ENCODE measurements around the gene TLR5. TPM values are rescaled to one million over a fixed set of nuclear protein-coding genes. Genes with fewer than 3 reads are reported as not detected.

Gene TLR5
- total and polyA plus RNA-seq, 2 experiments from 2014 or later: 1.5 to 1.9 TPM

GRCh38 chr1:223095870-223096269 is 47.2 kb downstream of the TLR5 start:
- Histone ChIP-seq H3K9me2 (replicated peaks; ENCODE audit: insufficient read depth) (no peaks in the 10 kb centered on the region), H3K4me2 (no peak overlapping the region), H4K20me1 (ENCODE audit: insufficient read depth, poor library complexity, severe bottlenecking) (no peaks in the 10 kb centered on the region), H3K27me3 (no peaks in the 10 kb centered on the region), H2AFZ (no peak overlapping the region), H3K27ac (no peak overlapping the region), H3K79me2 (no peaks in the 10 kb centered on the region), H3K36me3 (replicated peaks; ENCODE audit: insufficient read depth, low read depth) (no peaks in the 10 kb centered on the region), H3K4me1 (ENCODE audit: insufficient read depth) (no peaks in the 10 kb centered on the region), H3K4me3 (no peak overlapping the region), H3K9me3 (ENCODE audit: low read depth) (no peaks in the 10 kb centered on the region)
- no peak for TF ChIP-seq EZH2 (IDR thresholded peaks at IDR 0.05; ENCODE audit: borderline replicate concordance)
- TF ChIP-seq EZH2phosphoT487 (IDR thresholded peaks at IDR 0.05; ENCODE audit: low read depth, severe bottlenecking, unreplicated experiment): no peak
- TF ChIP-seq, protein P1, sequence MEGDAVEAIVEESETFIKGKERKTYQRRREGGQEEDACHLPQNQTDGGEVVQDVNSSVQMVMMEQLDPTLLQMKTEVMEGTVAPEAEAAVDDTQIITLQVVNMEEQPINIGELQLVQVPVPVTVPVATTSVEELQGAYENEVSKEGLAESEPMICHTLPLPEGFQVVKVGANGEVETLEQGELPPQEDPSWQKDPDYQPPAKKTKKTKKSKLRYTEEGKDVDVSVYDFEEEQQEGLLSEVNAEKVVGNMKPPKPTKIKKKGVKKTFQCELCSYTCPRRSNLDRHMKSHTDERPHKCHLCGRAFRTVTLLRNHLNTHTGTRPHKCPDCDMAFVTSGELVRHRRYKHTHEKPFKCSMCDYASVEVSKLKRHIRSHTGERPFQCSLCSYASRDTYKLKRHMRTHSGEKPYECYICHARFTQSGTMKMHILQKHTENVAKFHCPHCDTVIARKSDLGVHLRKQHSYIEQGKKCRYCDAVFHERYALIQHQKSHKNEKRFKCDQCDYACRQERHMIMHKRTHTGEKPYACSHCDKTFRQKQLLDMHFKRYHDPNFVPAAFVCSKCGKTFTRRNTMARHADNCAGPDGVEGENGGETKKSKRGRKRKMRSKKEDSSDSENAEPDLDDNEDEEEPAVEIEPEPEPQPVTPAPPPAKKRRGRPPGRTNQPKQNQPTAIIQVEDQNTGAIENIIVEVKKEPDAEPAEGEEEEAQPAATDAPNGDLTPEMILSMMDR (IDR thresholded peaks at IDR 0.05; ENCODE audit: poor library complexity): no peak
- WGBS (ENCODE audit: low lambda C conversion rate, missing lambda C conversion rate): 91% methylated on average over 4 of the region's 4 CpGs
- DNase-seq (ENCODE audit: low spot score): no peak

DNA sequence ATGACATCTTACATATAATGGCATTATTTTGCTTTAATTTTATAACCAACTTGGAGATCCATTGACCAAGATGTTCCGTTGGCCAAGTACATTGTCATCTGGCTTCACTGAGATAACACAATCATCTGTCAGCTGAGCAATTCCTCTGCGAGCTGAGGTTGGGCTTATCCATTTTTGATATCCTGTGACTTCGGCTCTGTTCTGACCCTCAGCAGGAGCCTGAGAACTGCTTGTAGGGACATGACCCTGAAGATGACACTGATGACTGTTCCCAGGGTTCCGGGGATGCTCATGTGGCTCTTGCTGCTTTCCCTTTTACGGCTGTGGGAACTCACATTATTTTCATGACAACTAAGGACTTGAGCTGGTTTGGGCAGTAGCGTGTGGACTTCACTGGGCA is 51.2 kb downstream of the TLR5 start:
- H3K4me1 ChIP-seq (ENCODE audit: insufficient read depth): peaks cover 10% of the 10 kb centered on the region
- no peak overlapping the region for H3K27ac ChIP-seq
- no peaks in the 10 kb centered on the region for H3K79me2 ChIP-seq
- H3K4me2 ChIP-seq: no peak overlapping the region
- H4K20me1 ChIP-seq (ENCODE audit: insufficient read depth, poor library complexity, severe bottlenecking): no peaks in the 10 kb centered on the region
- no peak for DNase-seq (ENCODE audit: low spot score)
- no peak overlapping the region for H2AFZ ChIP-seq
- no peaks in the 10 kb centered on the region for H3K9me2 ChIP-seq (replicated peaks; ENCODE audit: insufficient read depth)
- no peaks in the 10 kb centered on the region for H3K36me3 ChIP-seq (replicated peaks; ENCODE audit: insufficient read depth, low read depth)
- no peaks in the 10 kb centered on the region for H3K9me3 ChIP-seq (ENCODE audit: low read depth)
- no peak for TF ChIP-seq EZH2 (IDR thresholded peaks at IDR 0.05; ENCODE audit: borderline replicate concordance)
- TF ChIP-seq, protein P1 (IDR thresholded peaks at IDR 0.05; ENCODE audit: poor library complexity): no peak
- TF ChIP-seq EZH2phosphoT487 (IDR thresholded peaks at IDR 0.05; ENCODE audit: low read depth, severe bottlenecking, unreplicated experiment): no peak
- H3K27me3 ChIP-seq: no peaks in the 10 kb centered on the region
- 80% methylated on average over 6 of the region's 6 CpGs for WGBS (ENCODE audit: low lambda C conversion rate, missing lambda C conversion rate)
- H3K4me3 ChIP-seq: no peak overlapping the region

DNA sequence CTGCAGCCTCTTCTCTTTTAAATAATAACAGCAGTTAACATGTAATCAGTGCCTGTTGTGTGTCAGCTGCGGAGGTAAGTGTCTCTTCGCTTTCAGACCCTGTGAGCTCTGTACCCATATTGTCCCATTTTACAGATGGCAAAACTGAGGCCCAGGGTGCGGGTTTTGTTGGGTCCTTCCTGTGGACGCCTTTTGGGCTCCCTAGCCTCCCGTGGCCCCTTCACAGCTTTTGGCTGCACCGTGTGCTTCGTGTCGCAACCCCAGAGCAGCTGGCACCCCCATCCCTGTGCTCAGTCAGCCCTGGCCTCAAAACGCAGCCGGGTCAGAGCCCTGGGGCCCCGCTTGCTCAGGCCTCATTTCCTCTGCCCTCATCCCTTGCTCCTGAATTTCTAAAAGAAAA is 53.8 kb downstream of the TLR5 start:
- Histone ChIP-seq H3K27me3 (no peaks in the 10 kb centered on the region), H3K4me3 (no peak overlapping the region), H2AFZ (no peak overlapping the region), H3K9me3 (ENCODE audit: low read depth) (no peaks in the 10 kb centered on the region), H3K36me3 (replicated peaks; ENCODE audit: insufficient read depth, low read depth) (no peaks in the 10 kb centered on the region), H4K20me1 (ENCODE audit: insufficient read depth, poor library complexity, severe bottlenecking) (no peaks in the 10 kb centered on the region), H3K9me2 (replicated peaks; ENCODE audit: insufficient read depth) (no peaks in the 10 kb centered on the region), H3K4me2 (no peak overlapping the region), H3K27ac (no peak overlapping the region), H3K79me2 (no peaks in the 10 kb centered on the region), H3K4me1 (ENCODE audit: insufficient read depth) (peaks cover 21% of the 10 kb centered on the region)
- no peak for DNase-seq (ENCODE audit: low spot score)
- no peak for TF ChIP-seq EZH2phosphoT487 (IDR thresholded peaks at IDR 0.05; ENCODE audit: low read depth, severe bottlenecking, unreplicated experiment)
- TF ChIP-seq EZH2 (IDR thresholded peaks at IDR 0.05; ENCODE audit: borderline replicate concordance): no peak
- TF ChIP-seq, protein P1 (IDR thresholded peaks at IDR 0.05; ENCODE audit: poor library complexity): no peak
- WGBS (ENCODE audit: low lambda C conversion rate, missing lambda C conversion rate): 89% methylated on average over 11 of the region's 11 CpGs
